ENCODE data around the gene SLU7.

- TF ChIP-seq CTCF (IDR thresholded peaks at IDR 0.05; ENCODE audit: low read depth, low read length) (no peak), EZH2phosphoT487 (IDR thresholded peaks at IDR 0.05; ENCODE audit: low read depth) (no peak)
These were observed 25.5 kb upstream of the SLU7 start for GRCh38 chr5:160444407-160444806.
